ENCODE data around the gene KRTAP1-1. TPM values are rescaled to one million over a fixed set of nuclear protein-coding genes. Genes with fewer than 3 reads are reported as not detected.

The KRTAP1-1 gene
- total RNA-seq, 1 experiment from 2014 or later, result not detected

GRCh38 chr17:41004397-41004796 lies 36.9 kb downstream of the KRTAP1-1 start:
- intact Hi-C loops (cut with micrococcal nuclease), result no loop called here
- Histone ChIP-seq H3K9ac (ENCODE audit: low read length) (no peak overlapping the region), H3K27me3 (ENCODE audit: insufficient read depth, low read length) (no peaks in the 10 kb centered on the region), H2AFZ (ENCODE audit: low read depth, low read length, poor library complexity, severe bottlenecking) (no peak overlapping the region), H4K20me1 (ENCODE audit: insufficient read depth) (no peaks in the 10 kb centered on the region), H3K79me2 (ENCODE audit: insufficient read depth, low read length) (no peaks in the 10 kb centered on the region), H3K4me1 (ENCODE audit: control insufficient read depth in 1 of 2, insufficient read depth in 2 of 2, low read length in 2 of 2) (peaks cover 0 to 6% of the 10 kb centered on the region in 2 experiments; a peak in 2 of 4 replicates), H3K4me2 (ENCODE audit: low read length) (no peak overlapping the region), H3K36me3 (ENCODE audit: control insufficient read depth in 1 of 2, insufficient read depth in 2 of 2, low read length in 2 of 2) (no peaks in the 10 kb centered on the region), H3K4me3 (replicated peaks in 1 of 2; ENCODE audit: low read depth in 1 of 2, low read length in 2 of 2) (no peak overlapping the region), H3K9me3 (ENCODE audit: control insufficient read depth in 1 of 2, insufficient read depth in 1 of 2, low read depth in 1 of 2, low read length in 2 of 2) (no peaks in the 10 kb centered on the region), H3K27ac (ENCODE audit: low read depth, low read length) (no peak overlapping the region), H3K9me2 (ENCODE audit: insufficient read depth) (no peaks in the 10 kb centered on the region)
- BruUV-seq (replicated peaks), result no TSS peak
- no peak for DNase-seq (ENCODE audit: low read depth, low spot score)
- RAD21 ChIA-PET (ENCODE audit: low non-redundant PET in 1 of 2, low total read pairs in 2 of 2, uncharacterized antibody in 2 of 2, unreplicated experiment in 2 of 2), result no interaction called here
- TF ChIP-seq ZBTB33 (IDR thresholded peaks at IDR 0.05; ENCODE audit: extremely low read depth, insufficient replicate concordance, low read length) (no peak), RAD21 (IDR thresholded peaks at IDR 0.05; ENCODE audit: low read depth) (no peak), ZNF274 (IDR thresholded peaks at IDR 0.05; ENCODE audit: low read depth, low read length) (no peak), SRF (IDR thresholded peaks at IDR 0.05; ENCODE audit: low read depth) (no peak), SIN3A (IDR thresholded peaks at IDR 0.05; ENCODE audit: low read depth) (no peak), SP1 (IDR thresholded peaks at IDR 0.05; ENCODE audit: low read depth) (no peak), ELF1 (IDR thresholded peaks at IDR 0.05; ENCODE audit: borderline replicate concordance, low read depth) (no peak), ZFX (IDR thresholded peaks at IDR 0.05) (no peak), CBX3 (IDR thresholded peaks at IDR 0.05; ENCODE audit: low read depth) (no peak), ATF3 (IDR thresholded peaks at IDR 0.05) (no peak), JUND (IDR thresholded peaks at IDR 0.05) (no peak), EGR1 (IDR thresholded peaks at IDR 0.05; ENCODE audit: low read depth) (no peak), MAX (IDR thresholded peaks at IDR 0.05) (no peak), POLR2AphosphoS5 (IDR thresholded peaks at IDR 0.05; ENCODE audit: low read depth, low read length) (no peak), REST (IDR thresholded peaks at IDR 0.05; ENCODE audit: low read depth) (no peak), EZH2 (IDR thresholded peaks at IDR 0.05) (no peak)
- no peak for ATAC-seq
- CTCF ChIA-PET, result no interaction called here
- POLR2A ChIA-PET, result interaction anchor here (0.7 to 1.1 kb wide), 2 partner anchors 17 to 510 kb away, joined by 3 read pairs; no protein-coding TSS in a partner anchor

Measured in HCT116 (cell line).